IMR-90 (cell line): ENCODE data around the gene TPST1.

ENCODE experiments used
- POLR2A ChIP-seq: IDR thresholded peaks from 2 replicates; pipeline ENCODE4 v1.6.1; 2012; ENCODE audit warnings: mild to moderate bottlenecking, low read depth, low read length
- TF ChIP-seq, protein P1 (sequence below): conservative IDR thresholded peaks from 2 replicates; pipeline ENCODE4 v1.5.1; 2012; ENCODE audit warnings: mild to moderate bottlenecking, low read depth, low read length, improper control_type of control experiment

DNA sequence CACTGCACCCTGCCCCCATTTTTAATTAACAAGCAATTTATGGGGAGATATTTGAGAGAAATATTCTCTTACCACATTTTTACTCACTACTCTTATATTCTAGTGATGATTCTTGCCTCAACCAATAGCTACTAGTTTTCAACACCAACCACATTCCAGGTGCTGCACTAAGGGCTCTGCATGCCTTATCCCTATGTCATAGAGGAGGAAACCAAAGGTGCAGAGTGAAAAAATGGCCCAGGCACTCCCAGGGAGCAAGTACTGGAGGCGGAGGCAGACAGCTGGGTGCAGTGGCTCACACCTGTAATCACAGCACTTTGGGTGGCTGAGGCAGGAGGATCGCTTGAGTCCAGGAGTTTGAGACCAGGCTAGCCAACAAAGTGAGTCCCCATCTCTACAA is 35.5 kb upstream of the TPST1 start:
- no peak for TF ChIP-seq POLR2A
- TF ChIP-seq, protein P1, sequence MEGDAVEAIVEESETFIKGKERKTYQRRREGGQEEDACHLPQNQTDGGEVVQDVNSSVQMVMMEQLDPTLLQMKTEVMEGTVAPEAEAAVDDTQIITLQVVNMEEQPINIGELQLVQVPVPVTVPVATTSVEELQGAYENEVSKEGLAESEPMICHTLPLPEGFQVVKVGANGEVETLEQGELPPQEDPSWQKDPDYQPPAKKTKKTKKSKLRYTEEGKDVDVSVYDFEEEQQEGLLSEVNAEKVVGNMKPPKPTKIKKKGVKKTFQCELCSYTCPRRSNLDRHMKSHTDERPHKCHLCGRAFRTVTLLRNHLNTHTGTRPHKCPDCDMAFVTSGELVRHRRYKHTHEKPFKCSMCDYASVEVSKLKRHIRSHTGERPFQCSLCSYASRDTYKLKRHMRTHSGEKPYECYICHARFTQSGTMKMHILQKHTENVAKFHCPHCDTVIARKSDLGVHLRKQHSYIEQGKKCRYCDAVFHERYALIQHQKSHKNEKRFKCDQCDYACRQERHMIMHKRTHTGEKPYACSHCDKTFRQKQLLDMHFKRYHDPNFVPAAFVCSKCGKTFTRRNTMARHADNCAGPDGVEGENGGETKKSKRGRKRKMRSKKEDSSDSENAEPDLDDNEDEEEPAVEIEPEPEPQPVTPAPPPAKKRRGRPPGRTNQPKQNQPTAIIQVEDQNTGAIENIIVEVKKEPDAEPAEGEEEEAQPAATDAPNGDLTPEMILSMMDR, result no peak
